ENCODE data around the gene CD320. TPM values are rescaled to one million over a fixed set of nuclear protein-coding genes. Genes with fewer than 3 reads are reported as not detected.

The CD320 gene
- polyA plus RNA-seq, 1 experiment: 22.6 TPM

DNA sequence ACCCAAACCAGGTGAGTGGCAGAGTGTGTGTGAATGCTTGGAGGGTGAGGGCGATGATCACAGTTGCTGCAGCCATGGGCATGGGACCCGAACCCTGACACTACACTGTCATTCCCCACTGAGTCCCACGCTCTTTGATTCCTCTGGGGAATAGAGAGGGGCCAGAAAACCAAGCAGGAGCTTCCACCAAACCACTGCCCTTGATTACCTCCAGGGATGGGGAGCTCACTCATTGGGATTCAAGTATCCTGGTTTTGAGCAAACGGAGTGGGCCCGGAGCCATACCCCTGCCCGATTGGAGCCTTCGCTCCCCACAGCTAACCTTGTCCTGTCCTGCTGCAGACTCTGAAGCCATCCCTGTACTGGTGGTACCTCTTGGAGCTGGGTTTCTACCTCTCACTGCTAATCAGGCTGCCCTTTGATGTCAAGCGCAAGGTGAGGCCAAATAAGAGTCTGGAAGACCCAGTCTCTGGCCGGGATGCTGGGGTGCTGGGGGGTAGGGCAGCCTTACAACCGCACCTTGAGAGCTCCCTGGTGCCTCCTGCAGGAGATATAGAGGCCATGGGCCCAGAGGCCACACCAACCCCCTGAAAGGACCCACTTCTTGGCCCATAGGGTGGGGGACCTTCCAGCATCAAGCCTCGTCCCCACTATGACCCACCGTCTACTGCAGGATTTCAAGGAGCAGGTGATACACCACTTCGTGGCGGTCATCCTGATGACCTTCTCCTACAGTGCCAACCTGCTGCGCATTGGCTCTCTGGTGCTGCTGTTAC is 51.7 kb downstream of the CD320 start:
- CTCF ChIA-PET: interaction anchor here (0.5 to 3.0 kb wide), 2 partner anchors 312 to 688 kb away, joined by 6 to 15 read pairs; partner anchors contain the start of gene TIMM44
- Histone ChIP-seq H3K4me3 (ENCODE audit: low read depth, low read length) (no peak overlapping the region), H3K9me3 (ENCODE audit: control insufficient read depth, insufficient read depth, low read length) (no peaks in the 10 kb centered on the region), H3K27ac (ENCODE audit: low read depth, low read length) (no peak overlapping the region), H3K27me3 (ENCODE audit: control insufficient read depth, insufficient read depth, low read length) (no peaks in the 10 kb centered on the region)
- no peak for DNase-seq (ENCODE audit: low read depth, low spot score)
- POLR2A ChIA-PET: no interaction called here
- TF ChIP-seq, protein P1, sequence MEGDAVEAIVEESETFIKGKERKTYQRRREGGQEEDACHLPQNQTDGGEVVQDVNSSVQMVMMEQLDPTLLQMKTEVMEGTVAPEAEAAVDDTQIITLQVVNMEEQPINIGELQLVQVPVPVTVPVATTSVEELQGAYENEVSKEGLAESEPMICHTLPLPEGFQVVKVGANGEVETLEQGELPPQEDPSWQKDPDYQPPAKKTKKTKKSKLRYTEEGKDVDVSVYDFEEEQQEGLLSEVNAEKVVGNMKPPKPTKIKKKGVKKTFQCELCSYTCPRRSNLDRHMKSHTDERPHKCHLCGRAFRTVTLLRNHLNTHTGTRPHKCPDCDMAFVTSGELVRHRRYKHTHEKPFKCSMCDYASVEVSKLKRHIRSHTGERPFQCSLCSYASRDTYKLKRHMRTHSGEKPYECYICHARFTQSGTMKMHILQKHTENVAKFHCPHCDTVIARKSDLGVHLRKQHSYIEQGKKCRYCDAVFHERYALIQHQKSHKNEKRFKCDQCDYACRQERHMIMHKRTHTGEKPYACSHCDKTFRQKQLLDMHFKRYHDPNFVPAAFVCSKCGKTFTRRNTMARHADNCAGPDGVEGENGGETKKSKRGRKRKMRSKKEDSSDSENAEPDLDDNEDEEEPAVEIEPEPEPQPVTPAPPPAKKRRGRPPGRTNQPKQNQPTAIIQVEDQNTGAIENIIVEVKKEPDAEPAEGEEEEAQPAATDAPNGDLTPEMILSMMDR (IDR thresholded peaks at IDR 0.05; ENCODE audit: low read depth, low read length): no peak

DNA sequence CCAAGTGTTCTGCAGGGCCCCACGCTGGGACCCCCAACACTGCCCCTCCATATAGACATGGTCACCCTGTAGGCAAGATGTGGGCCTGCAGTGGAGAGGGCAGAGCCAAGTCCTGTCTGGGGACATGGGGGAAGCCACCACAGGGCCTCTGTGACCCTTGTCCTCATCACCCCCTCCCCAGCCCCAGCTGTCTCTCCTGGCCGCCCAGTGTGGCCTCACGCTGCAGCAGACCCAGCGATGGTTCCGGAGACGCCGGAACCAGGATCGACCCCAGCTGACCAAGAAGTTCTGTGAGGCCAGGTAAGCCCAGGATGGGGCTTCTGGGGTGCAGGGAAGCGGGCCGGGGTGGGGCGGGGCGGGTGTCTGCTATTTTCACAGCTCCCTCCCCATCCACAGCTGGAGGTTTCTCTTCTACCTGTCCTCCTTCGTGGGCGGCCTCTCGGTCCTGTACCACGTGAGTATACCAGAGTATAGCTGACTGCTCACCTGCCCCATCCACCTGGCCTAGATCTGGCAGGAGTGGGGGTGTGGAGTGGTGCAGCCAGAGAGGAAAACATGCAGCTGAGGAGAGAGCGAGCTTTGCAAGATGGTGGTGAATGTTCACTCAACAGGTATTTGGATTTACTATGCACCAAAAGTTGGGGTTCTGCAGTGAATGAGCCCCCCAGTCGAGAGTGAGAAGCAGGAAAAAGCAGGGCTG is 52.6 kb downstream of the CD320 start:
- ChIA-PET POLR2A (interaction anchor here (1.2 kb wide), 1 partner anchor 311 kb away, joined by 4 read pairs; no protein-coding TSS in a partner anchor), CTCF (interaction anchor here (3.0 kb wide), 1 partner anchor 312 kb away, joined by 15 read pairs; the partner anchor contains the start of gene TIMM44)
- H3K4me3 ChIP-seq (ENCODE audit: low read depth, low read length): no peak overlapping the region
- H3K27ac ChIP-seq (ENCODE audit: low read depth, low read length): no peak overlapping the region
- peaks cover 2% of the 10 kb centered on the region for H3K27me3 ChIP-seq (ENCODE audit: control insufficient read depth, insufficient read depth, low read length)
- no peak for DNase-seq (ENCODE audit: low read depth, low spot score)
- H3K9me3 ChIP-seq (ENCODE audit: control insufficient read depth, insufficient read depth, low read length): no peaks in the 10 kb centered on the region
- TF ChIP-seq, protein P1 (IDR thresholded peaks at IDR 0.05; ENCODE audit: low read depth, low read length): no peak

GRCh38 chr19:8254286-8255001 is 53.7 kb downstream of the CD320 start:
- no peak for DNase-seq (ENCODE audit: low read depth, low spot score)
- POLR2A ChIA-PET: interaction anchor here (1.2 kb wide), 1 partner anchor 310 kb away, joined by 4 read pairs; no protein-coding TSS in a partner anchor
- TF ChIP-seq, protein P1 (IDR thresholded peaks at IDR 0.05; ENCODE audit: low read depth, low read length): no peak
- Histone ChIP-seq H3K9me3 (ENCODE audit: control insufficient read depth, insufficient read depth, low read length) (no peaks in the 10 kb centered on the region), H3K27me3 (ENCODE audit: control insufficient read depth, insufficient read depth, low read length) (peaks cover 2% of the 10 kb centered on the region), H3K27ac (ENCODE audit: low read depth, low read length) (no peak overlapping the region), H3K4me3 (ENCODE audit: low read depth, low read length) (no peak overlapping the region)
- CTCF ChIA-PET: interaction anchor here (2.8 to 4.4 kb wide), 3 partner anchors 284 to 310 kb away, joined by 14 to 57 read pairs (median 15); partner anchors contain the start of gene TIMM44

GRCh38 chr19:8253678-8254077 is 54.5 kb downstream of the CD320 start:
- no peak overlapping the region for H3K27ac ChIP-seq (ENCODE audit: low read depth, low read length)
- H3K9me3 ChIP-seq (ENCODE audit: control insufficient read depth, insufficient read depth, low read length): no peaks in the 10 kb centered on the region
- POLR2A ChIA-PET: interaction anchor here (0.6 to 0.7 kb wide), 2 partner anchors 216 to 348 kb away, joined by 3 to 8 read pairs; no protein-coding TSS in a partner anchor
- no peak for DNase-seq (ENCODE audit: low read depth, low spot score)
- CTCF ChIA-PET: interaction anchor here (0.5 to 4.4 kb wide), 10 partner anchors 8 to 333 kb away, joined by 3 to 57 read pairs (median 4); partner anchors contain the start of genes SNAPC2 and TIMM44
- no peak overlapping the region for H3K4me3 ChIP-seq (ENCODE audit: low read depth, low read length)
- TF ChIP-seq, protein P1 (IDR thresholded peaks at IDR 0.05; ENCODE audit: low read depth, low read length): no peak
- peaks cover 2% of the 10 kb centered on the region for H3K27me3 ChIP-seq (ENCODE audit: control insufficient read depth, insufficient read depth, low read length)
